Spleen (tissue), 7 donors: Measurements from ENCODE around the gene EIF5A.

Experiments used
- POLR2AphosphoS5 ChIP-seq, 3 donors: sonication (generic); formaldehyde crosslinking; IDR thresholded peaks; one replicate each; pipeline ENCODE4 v1.5.1; 2017; ENCODE audit warnings: antibody characterized with exemption in 3 of 3
- TF ChIP-seq, protein P1 (sequence below), 11 experiments: fragments of 200-600 bp in 7 of 11; fragments of 450-650 bp in 4 of 11; sonication (generic) in 4 of 11; IDR thresholded peaks in 8 of 11; conservative IDR thresholded peaks in 3 of 11; 1 replicate in 7 of 11; 2 replicates in 4 of 11; pipeline versions ENCODE4 v1.4.0 to v1.8.0; 2016 to 2021; ENCODE audit warnings: antibody characterized with exemption in 11 of 11, inconsistent platforms in 4 of 11, mild to moderate bottlenecking in 1 of 11
- donor health status: DM: no; HTN: no; CAD: no; lungs with moderate emphysema.
- donor health status: DM: no; HTN: no; CAD: no.
- donor health status: DM: no; HTN: no; CAD: no.

DNA sequence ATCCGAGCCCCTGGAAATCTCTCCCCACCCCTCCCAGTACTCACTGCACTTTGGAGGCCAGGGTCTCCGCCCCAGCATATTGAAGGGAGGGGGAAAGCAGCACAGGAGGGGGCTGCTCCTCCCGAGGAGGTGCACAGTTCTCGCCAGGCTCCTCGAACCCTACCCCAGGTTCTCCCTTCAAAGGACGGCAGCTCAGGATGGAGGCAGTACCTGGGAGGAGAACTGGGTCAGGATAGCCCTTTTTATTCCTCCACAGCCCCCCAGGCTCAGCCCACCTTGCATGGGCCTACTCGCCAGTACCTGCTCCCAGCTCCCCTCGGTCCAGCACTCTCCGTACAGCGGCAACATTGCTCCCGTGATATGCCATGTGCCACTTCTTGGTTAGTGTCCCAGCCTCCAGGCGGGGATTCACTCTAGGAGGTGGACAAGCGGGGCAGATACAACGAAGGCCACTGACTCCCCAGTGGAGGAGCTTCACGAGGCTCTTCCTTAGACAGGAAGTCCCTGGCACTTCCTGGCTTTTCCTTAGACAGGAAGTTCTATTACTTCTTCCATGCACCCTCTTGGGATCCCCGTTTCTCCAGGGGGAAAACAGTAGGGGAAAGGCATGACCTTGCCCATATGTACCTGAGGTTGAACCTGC lies 9.9 kb downstream of the EIF5A start:
- TF ChIP-seq, protein P1, sequence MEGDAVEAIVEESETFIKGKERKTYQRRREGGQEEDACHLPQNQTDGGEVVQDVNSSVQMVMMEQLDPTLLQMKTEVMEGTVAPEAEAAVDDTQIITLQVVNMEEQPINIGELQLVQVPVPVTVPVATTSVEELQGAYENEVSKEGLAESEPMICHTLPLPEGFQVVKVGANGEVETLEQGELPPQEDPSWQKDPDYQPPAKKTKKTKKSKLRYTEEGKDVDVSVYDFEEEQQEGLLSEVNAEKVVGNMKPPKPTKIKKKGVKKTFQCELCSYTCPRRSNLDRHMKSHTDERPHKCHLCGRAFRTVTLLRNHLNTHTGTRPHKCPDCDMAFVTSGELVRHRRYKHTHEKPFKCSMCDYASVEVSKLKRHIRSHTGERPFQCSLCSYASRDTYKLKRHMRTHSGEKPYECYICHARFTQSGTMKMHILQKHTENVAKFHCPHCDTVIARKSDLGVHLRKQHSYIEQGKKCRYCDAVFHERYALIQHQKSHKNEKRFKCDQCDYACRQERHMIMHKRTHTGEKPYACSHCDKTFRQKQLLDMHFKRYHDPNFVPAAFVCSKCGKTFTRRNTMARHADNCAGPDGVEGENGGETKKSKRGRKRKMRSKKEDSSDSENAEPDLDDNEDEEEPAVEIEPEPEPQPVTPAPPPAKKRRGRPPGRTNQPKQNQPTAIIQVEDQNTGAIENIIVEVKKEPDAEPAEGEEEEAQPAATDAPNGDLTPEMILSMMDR (IDR thresholded peaks at IDR 0.05 in 8 of 11, conservative IDR thresholded peaks at IDR 0.05 in 3 of 11), result no peak
- no peak for TF ChIP-seq POLR2AphosphoS5 (IDR thresholded peaks at IDR 0.05)
